A549 (cell line): ENCODE measurements around the gene MXRA7. TPM values are rescaled to one million over a fixed set of nuclear protein-coding genes. Genes with fewer than 3 reads are reported as not detected.

Experiments used
- BHLHE40 ChIP-seq: IDR thresholded peaks from 2 replicates; pipeline ENCODE4 v1.6.1; 2012; ENCODE audit warnings: low read depth, low read length, inconsistent platforms
- CBX2 ChIP-seq: fragments of 200-600 bp; sonication (generic); IDR thresholded peaks from 2 replicates; pipeline ENCODE4 v1.6.1; 2016; ENCODE audit warnings: low read depth, mild to moderate bottlenecking, borderline replicate concordance
- CEBPB ChIP-seq, 2 experiments: fragments of >200 bp in 1 of 2; sonication (Bioruptor Twin) in 1 of 2; formaldehyde crosslinking in 1 of 2; IDR thresholded peaks; 2 replicates each; pipeline ENCODE4 v1.6.1; 2012 to 2016
- CHD2 ChIP-seq: fragments of 150-350 bp; IDR thresholded peaks from 2 replicates; pipeline ENCODE4 v1.6.1; 2014; ENCODE audit warnings: low read length; ENCODE audit not compliant: partially characterized antibody
- EHF ChIP-seq: fragments of 250-450 bp; sonication (Bioruptor Pico); IDR thresholded peaks from 2 replicates; pipeline ENCODE4 v1.5.0; 2020; ENCODE audit warnings: mild to moderate bottlenecking
- EHMT2 ChIP-seq: fragments of 200-600 bp; sonication (generic); IDR thresholded peaks from 2 replicates; pipeline ENCODE4 v1.6.1; 2016; ENCODE audit warnings: antibody characterized with exemption, low read depth, mild to moderate bottlenecking, moderate library complexity
- EP300 ChIP-seq, 2 experiments: fragments of >200 bp; sonication (Bioruptor Twin); formaldehyde crosslinking; IDR thresholded peaks; 2 replicates in 1 of 2; 3 replicates in 1 of 2; pipeline ENCODE4 v1.6.1; 2016 to 2017
- ESRRA ChIP-seq: fragments of 150-350 bp; IDR thresholded peaks from 2 replicates; pipeline ENCODE4 v1.6.1; 2014; ENCODE audit warnings: mild to moderate bottlenecking, low read length, borderline replicate concordance
- FOSB ChIP-seq: fragments of 250-450 bp; sonication (Bioruptor Pico); IDR thresholded peaks from 2 replicates; pipeline ENCODE4 v1.5.0; 2020; ENCODE audit warnings: mild to moderate bottlenecking, moderate library complexity
- FOXS1 ChIP-seq: fragments of 250-450 bp; sonication (Bioruptor Pico); IDR thresholded peaks from 2 replicates; pipeline ENCODE4 v1.5.0; 2020; ENCODE audit warnings: mild to moderate bottlenecking, moderate library complexity
- GATA3 ChIP-seq: IDR thresholded peaks from 2 replicates; pipeline ENCODE4 v1.6.1; 2012; ENCODE audit warnings: borderline replicate concordance
- HEYL ChIP-seq: fragments of 250-450 bp; sonication (Bioruptor Pico); IDR thresholded peaks from 2 replicates; pipeline ENCODE4 v1.8.0; 2021; ENCODE audit warnings: mild to moderate bottlenecking, moderate library complexity
- HOXA7 ChIP-seq: fragments of 250-450 bp; sonication (Bioruptor Pico); IDR thresholded peaks from 2 replicates; pipeline ENCODE4 v1.5.0; 2020; ENCODE audit warnings: mild to moderate bottlenecking, moderate library complexity
- HOXB13 ChIP-seq: fragments of 250-450 bp; sonication (Bioruptor Pico); IDR thresholded peaks from 2 replicates; pipeline ENCODE4 v1.5.0; 2020; ENCODE audit warnings: low read depth, mild to moderate bottlenecking, moderate library complexity
- HOXB5 ChIP-seq: fragments of 250-450 bp; sonication (Bioruptor Pico); IDR thresholded peaks from 2 replicates; pipeline ENCODE4 v1.5.0; 2020; ENCODE audit warnings: mild to moderate bottlenecking, moderate library complexity
- JUN ChIP-seq, 2 experiments: fragments of >200 bp; sonication (Bioruptor Twin); formaldehyde crosslinking; IDR thresholded peaks; 2 replicates in 1 of 2; 3 replicates in 1 of 2; pipeline ENCODE4 v1.6.1; 2016 to 2017
- KDM1A ChIP-seq: fragments of 200-600 bp; sonication (generic); IDR thresholded peaks from 2 replicates; pipeline ENCODE4 v1.6.1; 2016; ENCODE audit warnings: low read depth, mild to moderate bottlenecking
- KDM5A ChIP-seq: fragments of 200-600 bp; sonication (generic); IDR thresholded peaks from 2 replicates; pipeline ENCODE4 v1.6.1; 2016; ENCODE audit warnings: antibody characterized with exemption, mild to moderate bottlenecking
- MAFK ChIP-seq: fragments of 450-650 bp; IDR thresholded peaks from 2 replicates; pipeline ENCODE4 v1.6.1; 2014; ENCODE audit not compliant: partially characterized antibody
- MAZ ChIP-seq: fragments of 150-350 bp; IDR thresholded peaks from 2 replicates; pipeline ENCODE4 v1.6.1; 2014; ENCODE audit warnings: antibody characterized with exemption, low read depth, low read length, borderline replicate concordance
- MYC ChIP-seq: IDR thresholded peaks from 2 replicates; pipeline ENCODE4 v1.6.1; 2012; ENCODE audit warnings: mild to moderate bottlenecking, inconsistent platforms, low read length, improper control_type of control experiment, borderline replicate concordance
- NFE2L2 ChIP-seq: fragments of 150-350 bp; conservative IDR thresholded peaks from 2 replicates; pipeline ENCODE4 v1.6.1; 2014; ENCODE audit warnings: low read length
- NR3C1 ChIP-seq: fragments of >200 bp; sonication (Bioruptor Twin); formaldehyde crosslinking; IDR thresholded peaks from 3 replicates; pipeline ENCODE4 v1.6.1; 2017
- PHF8 ChIP-seq: fragments of 200-600 bp; sonication (generic); IDR thresholded peaks from 2 replicates; pipeline ENCODE4 v1.6.1; 2016; ENCODE audit warnings: low read depth, mild to moderate bottlenecking, antibody characterized with exemption, moderate library complexity, borderline replicate concordance
- POLR2A ChIP-seq: IDR thresholded peaks from 2 replicates; pipeline ENCODE4 v1.6.1; 2012; ENCODE audit warnings: mild to moderate bottlenecking, low read length
- POLR2AphosphoS2 ChIP-seq: conservative IDR thresholded peaks from 2 replicates; pipeline ENCODE4 v1.6.1; 2012; ENCODE audit warnings: low read length, improper control_type of control experiment, inconsistent platforms
- RAD21 ChIP-seq, 2 experiments: fragments of >200 bp in 1 of 2; sonication (Bioruptor Twin) in 1 of 2; formaldehyde crosslinking in 1 of 2; IDR thresholded peaks in 1 of 2; conservative IDR thresholded peaks in 1 of 2; 2 replicates in 1 of 2; 3 replicates in 1 of 2; pipeline ENCODE4 v1.6.1; 2012 to 2018; ENCODE audit warnings: inconsistent platforms in 1 of 2
- RARB ChIP-seq: fragments of 250-450 bp; sonication (Bioruptor Pico); IDR thresholded peaks from 2 replicates; pipeline ENCODE4 v1.8.0; 2021; ENCODE audit warnings: mild to moderate bottlenecking, moderate library complexity
- RNF2 ChIP-seq: fragments of 200-600 bp; sonication (generic); IDR thresholded peaks from 2 replicates; pipeline ENCODE4 v1.6.1; 2016; ENCODE audit warnings: low read depth, mild to moderate bottlenecking, antibody characterized with exemption, moderate library complexity, borderline replicate concordance
- TFCP2L1 ChIP-seq: fragments of 250-450 bp; sonication (Bioruptor Pico); IDR thresholded peaks from 2 replicates; pipeline ENCODE4 v1.5.0; 2021; ENCODE audit warnings: mild to moderate bottlenecking
- TP53 ChIP-seq: fragments of 250-450 bp; sonication (Bioruptor Pico); IDR thresholded peaks from 2 replicates; pipeline ENCODE4 v1.5.0; 2021; ENCODE audit warnings: mild to moderate bottlenecking, moderate library complexity
- ZC3H11A ChIP-seq: fragments of 450-650 bp; IDR thresholded peaks from 2 replicates; pipeline ENCODE4 v1.6.1; 2014; ENCODE audit warnings: antibody characterized with exemption, mild to moderate bottlenecking
- ZNF302 ChIP-seq: fragments of 250-450 bp; sonication (Bioruptor Pico); IDR thresholded peaks from 2 replicates; pipeline ENCODE4 v1.9.0; 2021; ENCODE audit warnings: inconsistent platforms, mild to moderate bottlenecking, moderate library complexity
- polyA plus RNA-seq, 4 experiments: library from polyadenylated mRNA; depleted of rRNA in 3 of 4; stranded (reverse); fragments of >200 nt; fragmentation: RNase III in 1 of 4; extraction: RNeasy Plus Mini Kit Qiagen cat#74134 plus additional on column Dnase treatment in 1 of 4; gene quantifications; 2 replicates in 3 of 4; 3 replicates in 1 of 4; pipeline ENCODE4 v1.2.3, GENCODE V29; 2011 to 2017
- TF ChIP-seq, protein P1 (sequence below): IDR thresholded peaks from 2 replicates; pipeline ENCODE4 v1.6.1; 2012; ENCODE audit warnings: low read depth, borderline replicate concordance
- TF ChIP-seq, protein P2 (sequence below): fragments of >200 bp; sonication (Bioruptor Twin); formaldehyde crosslinking; IDR thresholded peaks from 3 replicates; pipeline ENCODE4 v1.6.1; 2016
- TF ChIP-seq, protein P3 (sequence below): fragments of 250-450 bp; sonication (Bioruptor Pico); IDR thresholded peaks from 2 replicates; pipeline ENCODE4 v1.5.0; 2020; ENCODE audit warnings: low read depth, mild to moderate bottlenecking, moderate library complexity
- TF ChIP-seq, protein P4 (sequence below): fragments of >200 bp; sonication (Bioruptor Twin); formaldehyde crosslinking; IDR thresholded peaks from 2 replicates; pipeline ENCODE4 v1.6.1; 2016
- TF ChIP-seq, protein P5 (sequence below): fragments of 200-600 bp; sonication (generic); IDR thresholded peaks from 2 replicates; pipeline ENCODE4 v1.6.1; 2016; ENCODE audit warnings: antibody characterized with exemption, mild to moderate bottlenecking, moderate library complexity

MXRA7 gene
- polyA plus RNA-seq, 2 of the 4 experiments (the other 2 are of a cell fraction) = 47.8 to 57.2 TPM

DNA sequence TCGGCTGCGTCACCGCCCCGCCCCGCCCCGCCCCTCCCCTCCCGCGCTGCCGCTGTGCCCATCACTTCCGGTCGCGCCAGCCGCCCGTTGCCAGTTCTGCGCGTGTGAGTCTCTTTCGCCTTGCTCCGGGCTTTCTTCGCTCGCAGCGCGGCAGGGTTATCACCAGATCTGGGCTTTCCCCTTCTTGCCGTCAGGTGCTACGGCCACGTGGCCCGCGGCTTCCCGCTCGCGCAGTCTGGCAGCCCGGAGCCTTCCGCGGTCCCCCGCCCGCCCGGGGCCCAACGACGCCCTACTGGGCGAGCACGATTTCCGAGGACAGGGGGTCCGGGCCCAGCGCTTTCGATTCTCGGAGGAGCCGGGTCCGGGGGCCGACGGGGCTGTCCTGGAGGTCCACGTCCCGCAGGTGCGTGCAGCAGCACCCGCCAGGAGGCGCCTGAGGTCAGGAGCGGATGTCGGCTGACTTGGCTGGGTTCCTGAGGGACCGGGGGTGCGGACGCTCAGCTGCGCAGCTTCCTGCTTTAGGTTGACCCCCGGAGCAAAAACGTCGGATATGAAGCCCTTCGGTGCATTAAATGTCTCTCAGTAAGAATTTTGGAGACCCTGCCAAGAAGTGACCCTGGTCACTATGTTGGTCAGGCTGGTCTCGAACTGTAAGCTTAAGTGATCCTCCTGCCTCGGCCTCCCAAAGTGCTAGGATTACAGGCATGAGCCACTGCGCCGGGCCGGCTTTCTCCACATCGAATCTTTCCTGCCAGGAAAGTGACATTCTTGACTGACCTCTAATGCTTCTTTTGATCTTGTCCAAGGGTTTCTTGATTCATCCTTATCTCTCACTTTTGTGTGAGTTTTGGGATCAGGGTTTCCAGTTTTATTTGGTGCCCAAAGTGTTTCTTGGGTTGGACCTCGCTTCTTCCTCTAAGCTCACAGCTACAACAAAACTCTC, 16.3 kb upstream of the MXRA7 start, which contains the start of gene METTL23 (continued):
- TF ChIP-seq, protein P1, sequence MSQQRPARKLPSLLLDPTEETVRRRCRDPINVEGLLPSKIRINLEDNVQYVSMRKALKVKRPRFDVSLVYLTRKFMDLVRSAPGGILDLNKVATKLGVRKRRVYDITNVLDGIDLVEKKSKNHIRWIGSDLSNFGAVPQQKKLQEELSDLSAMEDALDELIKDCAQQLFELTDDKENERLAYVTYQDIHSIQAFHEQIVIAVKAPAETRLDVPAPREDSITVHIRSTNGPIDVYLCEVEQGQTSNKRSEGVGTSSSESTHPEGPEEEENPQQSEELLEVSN = peak; percentile 81
- TF ChIP-seq, protein P2, sequence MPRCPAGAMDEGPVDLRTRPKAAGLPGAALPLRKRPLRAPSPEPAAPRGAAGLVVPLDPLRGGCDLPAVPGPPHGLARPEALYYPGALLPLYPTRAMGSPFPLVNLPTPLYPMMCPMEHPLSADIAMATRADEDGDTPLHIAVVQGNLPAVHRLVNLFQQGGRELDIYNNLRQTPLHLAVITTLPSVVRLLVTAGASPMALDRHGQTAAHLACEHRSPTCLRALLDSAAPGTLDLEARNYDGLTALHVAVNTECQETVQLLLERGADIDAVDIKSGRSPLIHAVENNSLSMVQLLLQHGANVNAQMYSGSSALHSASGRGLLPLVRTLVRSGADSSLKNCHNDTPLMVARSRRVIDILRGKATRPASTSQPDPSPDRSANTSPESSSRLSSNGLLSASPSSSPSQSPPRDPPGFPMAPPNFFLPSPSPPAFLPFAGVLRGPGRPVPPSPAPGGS = peak; percentile 89; the same call in 2 of the 3 replicates
- TF ChIP-seq KDM1A (no peak), FOSB (no peak), GATA3 (no peak), HOXA7 (CRISPR knock-in tag) (no peak), CBX2 (no peak), NR3C1 (no peak), MAZ (no peak), CHD2 (no peak), POLR2AphosphoS2 (no peak), PHF8 (peak; percentile 84; the same call in 1 of the 2 replicates), TP53 (CRISPR knock-in tag) (0 out of 2 replicates have a peak, but pooled peaks have one; percentile 52), FOXS1 (CRISPR knock-in tag) (no peak), ZNF302 (no peak), TFCP2L1 (peak; percentile 52; the same call in 1 of the 2 replicates), HOXB5 (CRISPR knock-in tag) (no peak), RAD21 (conservative IDR thresholded peaks at IDR 0.05 in 1 of 2, IDR thresholded peaks at IDR 0.05 in 1 of 2) (peak; percentile 20 to 60; a peak in 3 of 5 replicates), CEBPB (IDR thresholded peaks at IDR 0.05) (no peak), KDM5A (peak; percentile 71), EP300 (IDR thresholded peaks at IDR 0.05) (no peak), HOXB13 (CRISPR knock-in tag) (no peak), RNF2 (no peak), JUN (IDR thresholded peaks at IDR 0.05) (peak; percentile 56 to 90; a peak in 4 of 5 replicates), NFE2L2 (no peak), RARB (CRISPR knock-in tag) (no peak), BHLHE40 (peak; percentile 84), ESRRA (no peak), HEYL (CRISPR knock-in tag) (no peak), EHMT2 (no peak), MYC (peak; percentile 81), EHF (CRISPR knock-in tag) (no peak), ZC3H11A (no peak), MAFK (no peak), POLR2A (peak; percentile 74)
- TF ChIP-seq, protein P3, sequence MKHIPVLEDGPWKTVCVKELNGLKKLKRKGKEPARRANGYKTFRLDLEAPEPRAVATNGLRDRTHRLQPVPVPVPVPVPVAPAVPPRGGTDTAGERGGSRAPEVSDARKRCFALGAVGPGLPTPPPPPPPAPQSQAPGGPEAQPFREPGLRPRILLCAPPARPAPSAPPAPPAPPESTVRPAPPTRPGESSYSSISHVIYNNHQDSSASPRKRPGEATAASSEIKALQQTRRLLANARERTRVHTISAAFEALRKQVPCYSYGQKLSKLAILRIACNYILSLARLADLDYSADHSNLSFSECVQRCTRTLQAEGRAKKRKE = no peak
- TF ChIP-seq, protein P4, sequence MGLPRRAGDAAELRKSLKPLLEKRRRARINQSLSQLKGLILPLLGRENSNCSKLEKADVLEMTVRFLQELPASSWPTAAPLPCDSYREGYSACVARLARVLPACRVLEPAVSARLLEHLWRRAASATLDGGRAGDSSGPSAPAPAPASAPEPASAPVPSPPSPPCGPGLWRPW = no peak
- TF ChIP-seq, protein P5, sequence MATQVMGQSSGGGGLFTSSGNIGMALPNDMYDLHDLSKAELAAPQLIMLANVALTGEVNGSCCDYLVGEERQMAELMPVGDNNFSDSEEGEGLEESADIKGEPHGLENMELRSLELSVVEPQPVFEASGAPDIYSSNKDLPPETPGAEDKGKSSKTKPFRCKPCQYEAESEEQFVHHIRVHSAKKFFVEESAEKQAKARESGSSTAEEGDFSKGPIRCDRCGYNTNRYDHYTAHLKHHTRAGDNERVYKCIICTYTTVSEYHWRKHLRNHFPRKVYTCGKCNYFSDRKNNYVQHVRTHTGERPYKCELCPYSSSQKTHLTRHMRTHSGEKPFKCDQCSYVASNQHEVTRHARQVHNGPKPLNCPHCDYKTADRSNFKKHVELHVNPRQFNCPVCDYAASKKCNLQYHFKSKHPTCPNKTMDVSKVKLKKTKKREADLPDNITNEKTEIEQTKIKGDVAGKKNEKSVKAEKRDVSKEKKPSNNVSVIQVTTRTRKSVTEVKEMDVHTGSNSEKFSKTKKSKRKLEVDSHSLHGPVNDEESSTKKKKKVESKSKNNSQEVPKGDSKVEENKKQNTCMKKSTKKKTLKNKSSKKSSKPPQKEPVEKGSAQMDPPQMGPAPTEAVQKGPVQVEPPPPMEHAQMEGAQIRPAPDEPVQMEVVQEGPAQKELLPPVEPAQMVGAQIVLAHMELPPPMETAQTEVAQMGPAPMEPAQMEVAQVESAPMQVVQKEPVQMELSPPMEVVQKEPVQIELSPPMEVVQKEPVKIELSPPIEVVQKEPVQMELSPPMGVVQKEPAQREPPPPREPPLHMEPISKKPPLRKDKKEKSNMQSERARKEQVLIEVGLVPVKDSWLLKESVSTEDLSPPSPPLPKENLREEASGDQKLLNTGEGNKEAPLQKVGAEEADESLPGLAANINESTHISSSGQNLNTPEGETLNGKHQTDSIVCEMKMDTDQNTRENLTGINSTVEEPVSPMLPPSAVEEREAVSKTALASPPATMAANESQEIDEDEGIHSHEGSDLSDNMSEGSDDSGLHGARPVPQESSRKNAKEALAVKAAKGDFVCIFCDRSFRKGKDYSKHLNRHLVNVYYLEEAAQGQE = no peak
